Testis (tissue), 2 donors: ENCODE measurements around the gene DNHD1.

Source experiments
- CTCF ChIP-seq, 3 experiments: fragments of 450-650 bp in 2 of 3; fragments of 200-600 bp in 1 of 3; sonication (generic) in 1 of 3; IDR thresholded peaks; one replicate each; pipeline ENCODE4 v1.5.1; 2016 to 2019; ENCODE audit warnings: antibody characterized with exemption in 3 of 3, mild to moderate bottlenecking in 2 of 3, moderate library complexity in 1 of 3
- POLR2A ChIP-seq: fragments of 450-650 bp; IDR thresholded peaks from one replicate; pipeline ENCODE4 v1.6.1; 2017; ENCODE audit warnings: antibody characterized with exemption, mild to moderate bottlenecking, moderate library complexity

GRCh38 chr11:6498544-6498943 is 1.5 kb downstream of the DNHD1 start:
- TF ChIP-seq CTCF (IDR thresholded peaks at IDR 0.05) (no peak), POLR2A (no peak)
